Measurements from ENCODE around the gene CLN3.
"Not testable (repeated sequence)": the region's sequence is repeated elsewhere in the genome, so short reads cannot be mapped to it uniquely, and the experiment has no call there.

DNA sequence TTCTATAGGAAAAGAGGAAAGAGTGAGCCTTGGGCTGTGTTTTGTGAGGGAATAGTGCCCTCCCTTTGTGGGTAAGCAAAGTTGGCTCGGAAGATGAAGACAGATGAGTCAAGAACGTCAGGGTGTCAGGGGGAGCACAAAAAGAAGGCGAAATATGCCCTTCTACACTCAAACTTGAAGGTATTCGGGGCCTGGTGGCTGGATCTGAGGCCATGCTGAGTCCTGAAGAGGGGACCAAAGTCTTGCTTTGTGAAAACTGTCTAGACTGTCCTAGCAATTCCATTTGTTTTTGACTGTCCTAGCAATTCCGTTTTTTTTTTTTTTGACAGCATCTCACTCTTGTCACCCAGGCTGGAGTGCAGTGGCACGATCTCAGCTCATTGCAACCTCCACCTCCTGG lies 53.0 kb downstream of the CLN3 start:
- TF ChIP-seq CTCF (IDR thresholded peaks at IDR 0.05 in 8 of 11, conservative IDR thresholded peaks at IDR 0.05 in 3 of 11); POLR2A (IDR thresholded peaks at IDR 0.05): not testable (repeated sequence)
